ENCODE results near the gene INPP5K. TPM values are rescaled to one million over a fixed set of nuclear protein-coding genes. Genes with fewer than 3 reads are reported as not detected.

INPP5K gene
- total and polyA plus RNA-seq, 2 experiments from 2014 or later, result 18.1 to 24.6 TPM

DNA sequence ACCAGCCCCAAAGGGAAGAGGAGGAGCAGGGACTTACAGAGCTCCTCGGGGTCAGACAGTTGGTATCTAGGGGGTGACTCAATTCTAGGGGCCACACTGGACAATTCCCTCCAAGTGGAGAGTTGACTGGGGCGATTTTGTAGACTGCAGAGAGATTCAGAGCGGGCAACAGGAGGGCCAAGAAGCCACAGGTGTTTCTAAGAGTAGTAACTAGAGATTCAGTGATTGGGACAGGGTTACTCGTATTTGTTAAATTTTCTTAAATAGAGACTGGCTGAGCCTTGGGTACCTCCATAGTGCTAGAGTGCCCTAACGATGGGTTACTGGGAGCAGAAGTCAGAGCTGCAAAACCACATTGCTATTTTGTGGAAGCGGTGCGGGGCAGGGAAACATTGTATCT lies 3.3 kb upstream of the INPP5K start:
- Histone ChIP-seq H3K4me3 (no peak overlapping the region), H3K27me3 (no peaks in the 10 kb centered on the region), H3K9me3 (ENCODE audit: low read depth) (no peaks in the 10 kb centered on the region), H3K4me1 (ENCODE audit: low read depth) (peaks cover 4% of the 10 kb centered on the region), H3K36me3 (peaks cover 3% of the 10 kb centered on the region), H3K27ac (no peak overlapping the region)
- TF ChIP-seq, protein P1, sequence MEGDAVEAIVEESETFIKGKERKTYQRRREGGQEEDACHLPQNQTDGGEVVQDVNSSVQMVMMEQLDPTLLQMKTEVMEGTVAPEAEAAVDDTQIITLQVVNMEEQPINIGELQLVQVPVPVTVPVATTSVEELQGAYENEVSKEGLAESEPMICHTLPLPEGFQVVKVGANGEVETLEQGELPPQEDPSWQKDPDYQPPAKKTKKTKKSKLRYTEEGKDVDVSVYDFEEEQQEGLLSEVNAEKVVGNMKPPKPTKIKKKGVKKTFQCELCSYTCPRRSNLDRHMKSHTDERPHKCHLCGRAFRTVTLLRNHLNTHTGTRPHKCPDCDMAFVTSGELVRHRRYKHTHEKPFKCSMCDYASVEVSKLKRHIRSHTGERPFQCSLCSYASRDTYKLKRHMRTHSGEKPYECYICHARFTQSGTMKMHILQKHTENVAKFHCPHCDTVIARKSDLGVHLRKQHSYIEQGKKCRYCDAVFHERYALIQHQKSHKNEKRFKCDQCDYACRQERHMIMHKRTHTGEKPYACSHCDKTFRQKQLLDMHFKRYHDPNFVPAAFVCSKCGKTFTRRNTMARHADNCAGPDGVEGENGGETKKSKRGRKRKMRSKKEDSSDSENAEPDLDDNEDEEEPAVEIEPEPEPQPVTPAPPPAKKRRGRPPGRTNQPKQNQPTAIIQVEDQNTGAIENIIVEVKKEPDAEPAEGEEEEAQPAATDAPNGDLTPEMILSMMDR (IDR thresholded peaks at IDR 0.05; ENCODE audit: low read depth, low read length), result no peak
- no peak for DNase-seq (ENCODE audit: low read depth in 1 of 2, low spot score in 1 of 2)

- Histone ChIP-seq H3K9me3 (ENCODE audit: low read depth) (no peaks in the 10 kb centered on the region), H3K4me3 (no peak overlapping the region), H3K27ac (no peak overlapping the region), H3K4me1 (ENCODE audit: low read depth) (peaks cover 4% of the 10 kb centered on the region), H3K27me3 (no peaks in the 10 kb centered on the region), H3K36me3 (no peaks in the 10 kb centered on the region)
- TF ChIP-seq, protein P1 (IDR thresholded peaks at IDR 0.05; ENCODE audit: low read depth, low read length), result no peak
- no peak for DNase-seq (ENCODE audit: low read depth in 1 of 2, low spot score in 1 of 2)
Observed at GRCh38 chr17:1518410-1518809, 2.0 kb upstream of the INPP5K start.

DNA sequence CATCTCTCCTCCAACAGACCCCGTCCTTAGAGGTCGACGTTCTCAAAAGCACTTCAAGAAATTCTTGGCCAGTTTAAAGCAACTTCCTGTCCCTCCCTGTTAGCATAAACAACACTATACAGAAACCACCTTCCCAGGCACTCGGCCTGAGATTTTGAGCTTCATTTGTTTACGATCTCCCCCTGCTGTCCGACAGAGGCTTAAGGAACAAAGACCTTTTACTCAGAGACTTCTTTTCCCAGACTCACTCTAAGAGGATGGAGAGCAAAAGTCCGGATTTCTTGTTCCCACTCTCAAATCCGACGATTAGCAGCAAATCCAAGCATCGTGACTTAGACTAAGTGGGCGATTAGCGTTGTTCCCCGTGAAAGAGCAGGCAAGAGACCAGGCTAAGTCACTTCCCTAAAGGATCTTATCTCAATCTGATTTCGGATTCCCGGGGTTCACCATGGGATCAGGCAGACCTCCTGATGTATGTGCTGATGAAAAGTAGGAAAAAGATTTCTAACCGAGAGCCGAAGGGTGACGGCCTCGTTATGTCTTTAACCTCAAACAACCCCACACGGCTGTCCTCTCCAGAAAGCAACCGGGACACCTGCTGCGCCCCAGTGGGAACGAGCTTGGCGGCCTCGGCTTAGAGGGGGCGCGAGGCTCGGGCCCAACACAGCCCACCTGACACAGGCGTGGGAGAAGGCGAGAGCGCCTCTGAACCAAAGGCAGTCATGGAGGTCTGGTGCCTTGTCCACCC lies 598 bp downstream of the INPP5K start:
- Histone ChIP-seq H3K27me3 (no peaks in the 10 kb centered on the region), H3K36me3 (no peaks in the 10 kb centered on the region), H3K27ac (peak overlapping the region; percentile 72), H3K4me1 (ENCODE audit: low read depth) (peaks cover 4% of the 10 kb centered on the region), H3K9me3 (ENCODE audit: low read depth) (no peaks in the 10 kb centered on the region), H3K4me3 (peak overlapping the region; percentile 85)
- TF ChIP-seq, protein P1 (IDR thresholded peaks at IDR 0.05; ENCODE audit: low read depth, low read length), result peak; percentile 71
- peak; percentile 78 to 93 for DNase-seq (ENCODE audit: low read depth in 1 of 2, low spot score in 1 of 2)

DNA sequence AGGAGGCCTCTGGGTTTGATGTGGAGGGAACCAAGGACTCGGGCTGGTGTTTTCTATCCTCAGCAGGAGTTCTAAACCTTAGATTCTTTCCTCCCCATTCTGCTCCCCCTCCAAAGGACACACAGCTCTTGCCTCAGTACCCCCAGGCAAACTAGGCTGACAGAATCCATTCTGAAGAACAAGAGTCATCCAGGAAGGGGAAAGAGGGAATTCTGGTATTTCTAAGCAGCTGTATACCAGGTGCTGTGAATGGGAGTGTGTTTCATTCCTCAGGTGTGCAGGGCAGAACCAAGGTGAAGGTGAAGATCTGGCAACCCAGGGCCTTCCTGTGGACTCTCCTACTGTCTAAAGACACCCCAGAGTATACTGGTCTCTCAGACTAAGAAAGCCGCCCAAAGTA lies 4.1 kb downstream of the INPP5K start:
- Histone ChIP-seq H3K9me3 (ENCODE audit: low read depth) (no peaks in the 10 kb centered on the region), H3K36me3 (no peaks in the 10 kb centered on the region), H3K4me1 (ENCODE audit: low read depth) (peaks cover 4% of the 10 kb centered on the region), H3K27me3 (no peaks in the 10 kb centered on the region), H3K4me3 (no peak overlapping the region), H3K27ac (no peak overlapping the region)
- TF ChIP-seq, protein P1 (IDR thresholded peaks at IDR 0.05; ENCODE audit: low read depth, low read length), result no peak
- DNase-seq (ENCODE audit: low read depth in 1 of 2, low spot score in 1 of 2), result no peak

DNA sequence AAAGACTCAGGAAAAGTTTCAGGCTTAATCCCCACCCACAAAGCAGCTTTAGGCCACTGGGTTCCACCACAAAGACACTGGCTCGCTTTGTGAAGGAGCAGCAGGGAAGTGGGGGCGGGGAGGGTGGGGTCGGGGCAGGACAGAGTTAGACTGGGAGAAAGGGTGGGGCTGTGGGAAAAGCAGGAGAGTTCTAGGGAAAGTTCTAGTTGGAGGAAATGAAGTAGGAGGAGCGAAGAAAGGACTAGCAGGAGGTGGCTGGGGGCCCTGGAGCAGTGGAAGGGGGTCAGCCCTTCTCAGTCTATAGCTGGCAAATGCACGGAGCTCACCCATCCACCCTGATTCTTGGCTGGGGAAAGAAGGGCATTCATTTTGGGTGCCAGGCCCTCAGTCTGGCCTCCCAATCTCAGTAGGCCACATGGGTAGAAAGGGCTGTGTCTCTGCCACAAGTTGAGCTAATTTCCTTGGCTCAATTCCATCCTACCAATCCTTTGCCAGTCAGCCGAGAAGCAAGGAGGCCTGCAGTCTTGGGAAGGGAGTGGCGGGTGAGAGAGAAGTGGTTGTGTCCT lies 4.6 kb downstream of the INPP5K start:
- H3K36me3 ChIP-seq, result no peaks in the 10 kb centered on the region
- no peaks in the 10 kb centered on the region for H3K9me3 ChIP-seq (ENCODE audit: low read depth)
- H3K4me1 ChIP-seq (ENCODE audit: low read depth), result peaks cover 5% of the 10 kb centered on the region
- H3K4me3 ChIP-seq, result no peak overlapping the region
- H3K27me3 ChIP-seq, result no peaks in the 10 kb centered on the region
- peak in 1 of 2 donors; percentile 58 for DNase-seq (ENCODE audit: low read depth in 1 of 2, low spot score in 1 of 2)
- no peak overlapping the region for H3K27ac ChIP-seq
- TF ChIP-seq, protein P1 (IDR thresholded peaks at IDR 0.05; ENCODE audit: low read depth, low read length), result no peak

Data from cardiac muscle cell (in vitro differentiated cells and primary cell).